OCI-LY1 (cell line): ENCODE results near the gene XRRA1.

ENCODE experiments used
- CTCF ChIP-seq: fragments of 200-600 bp; sonication (generic), shearing (Covaris generic); IDR thresholded peaks from 2 replicates; pipeline ENCODE4 v1.5.1; 2017; ENCODE audit warnings: mild to moderate bottlenecking, antibody characterized with exemption, low read length, moderate library complexity, mixed read lengths
- EZH2 ChIP-seq: fragments of 200-600 bp; sonication (generic), shearing (Covaris generic); IDR thresholded peaks from 2 replicates; pipeline ENCODE4 v1.8.0; 2017; ENCODE audit warnings: borderline replicate concordance, mixed run types, mild to moderate bottlenecking, antibody characterized with exemption, low read length, moderate library complexity, mixed read lengths

- TF ChIP-seq CTCF = no peak
- no peak for TF ChIP-seq EZH2
Measured at GRCh38 chr11:74942073-74942759, 6.7 kb downstream of the XRRA1 start.
